Pons (tissue), 1 donor: ENCODE results near the gene CD40.
"Not testable (repeated sequence)": the region's sequence is repeated elsewhere in the genome, so short reads cannot be mapped to it uniquely, and the experiment has no call there.

ENCODE experiments used
- DNase-seq: peaks from one replicate; pipeline ENCODE4 v3.0.0-alpha.2; 2016; ENCODE audit warnings: low spot score

CD40 gene

DNA sequence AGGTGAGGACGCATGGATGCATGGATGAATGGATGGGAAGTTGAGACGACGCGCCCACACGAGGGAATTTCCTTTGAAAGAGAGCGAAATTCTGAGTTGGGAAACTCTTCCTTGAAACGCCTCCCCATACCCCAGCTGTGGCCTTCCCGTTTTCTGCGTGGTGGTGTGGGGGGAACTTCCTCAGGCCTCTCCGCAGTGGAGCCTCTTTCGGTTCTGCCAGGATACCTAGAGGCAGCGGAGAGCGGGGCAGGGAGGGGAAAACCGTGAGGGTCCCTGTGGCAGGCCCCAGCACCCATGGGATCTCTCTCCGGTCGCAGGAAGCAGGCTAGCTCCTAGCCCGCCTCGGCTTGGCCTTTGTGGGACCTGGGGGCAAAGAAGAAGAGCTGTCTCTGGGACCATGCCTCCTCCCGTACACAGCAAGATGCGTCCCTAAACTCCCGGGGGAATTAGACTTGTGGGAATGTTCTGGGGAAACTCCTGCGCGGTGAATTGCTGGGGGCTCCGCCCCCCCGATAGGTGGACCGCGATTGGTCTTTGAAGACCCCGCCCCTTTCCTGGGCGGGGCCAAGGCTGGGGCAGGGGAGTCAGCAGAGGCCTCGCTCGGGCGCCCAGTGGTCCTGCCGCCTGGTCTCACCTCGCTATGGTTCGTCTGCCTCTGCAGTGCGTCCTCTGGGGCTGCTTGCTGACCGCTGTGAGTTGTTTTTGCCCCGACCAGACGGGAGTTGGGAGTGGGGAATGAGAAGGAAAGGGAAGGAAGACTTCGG is at the start of gene CD40:
CD40 (plus strand) TSS at position 611 of the 764 bp plus-strand sequence; CDS start at position 641, 30 bp downstream.
- DNase-seq, result peak; percentile 73

DNA sequence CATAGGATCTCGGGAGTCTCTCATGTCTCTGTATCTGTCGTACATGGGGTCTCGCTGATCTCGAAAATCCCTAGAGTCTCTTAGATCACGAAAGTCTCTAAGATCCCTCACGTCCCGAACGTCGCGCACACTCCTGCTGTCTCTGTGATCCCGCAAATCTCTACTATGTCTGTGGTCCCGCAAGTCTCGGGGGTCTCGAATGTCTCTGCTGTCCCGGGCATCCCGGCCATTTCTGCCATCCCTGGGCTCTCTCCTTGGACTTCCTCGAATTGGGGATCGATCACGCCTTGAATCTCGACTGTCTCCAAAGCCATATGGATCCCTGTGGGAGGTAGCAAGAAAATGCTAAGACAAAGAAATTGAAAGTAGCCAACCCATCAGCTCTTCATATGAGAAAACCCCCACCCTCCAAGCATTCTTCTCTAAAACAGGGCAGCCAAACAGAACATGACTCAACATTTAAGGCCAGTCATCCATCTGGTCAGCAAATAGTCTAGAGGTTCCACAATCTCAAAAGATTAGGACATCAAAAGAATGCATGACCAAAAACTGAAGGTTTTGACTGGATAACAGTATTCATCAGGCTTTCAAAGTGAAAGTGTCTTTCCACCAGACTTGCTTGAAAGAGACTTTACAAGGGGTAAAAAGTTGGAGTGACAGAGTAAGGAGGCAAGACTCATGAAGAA is 47.8 kb upstream of the CD40 start:
- no peak for DNase-seq

DNA sequence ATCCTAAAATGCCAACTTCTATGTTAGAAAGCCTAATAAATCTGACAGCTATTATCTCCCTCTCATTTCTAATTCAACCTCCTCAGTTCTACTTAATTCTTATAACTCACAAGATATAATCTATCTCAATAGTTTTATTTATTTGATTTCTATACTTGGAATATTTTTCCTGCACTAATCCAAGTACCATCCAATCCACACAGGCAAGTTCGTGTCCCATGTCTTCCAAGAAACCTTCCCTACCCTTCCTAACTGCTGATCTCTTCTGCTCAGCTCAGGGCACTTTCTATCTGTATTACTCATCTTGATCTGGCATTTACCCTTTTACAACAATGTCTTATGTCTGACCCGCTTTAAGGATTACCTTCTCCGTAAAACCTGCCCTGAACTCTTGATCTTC is 46.5 kb upstream of the CD40 start:
- no peak for DNase-seq

DNA sequence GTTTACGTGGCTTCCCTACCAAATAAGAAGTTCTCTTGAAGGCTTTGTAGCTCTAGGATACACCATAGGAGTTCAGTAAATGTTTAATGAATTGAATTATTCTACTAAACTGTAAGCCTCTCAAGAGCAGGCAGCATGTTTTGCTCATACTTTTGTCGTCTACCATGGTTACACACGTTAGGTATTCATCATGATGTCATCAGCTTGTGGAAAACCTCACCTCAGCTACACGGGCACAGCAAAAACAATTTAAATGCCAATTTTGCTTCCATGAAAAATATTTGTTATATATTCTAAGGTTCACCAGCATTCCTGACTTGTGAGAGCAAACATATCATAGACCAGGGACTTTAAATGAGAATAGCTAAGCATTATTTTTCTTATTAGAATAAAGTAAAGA is 45.1 kb upstream of the CD40 start:
- DNase-seq, result no peak

DNA sequence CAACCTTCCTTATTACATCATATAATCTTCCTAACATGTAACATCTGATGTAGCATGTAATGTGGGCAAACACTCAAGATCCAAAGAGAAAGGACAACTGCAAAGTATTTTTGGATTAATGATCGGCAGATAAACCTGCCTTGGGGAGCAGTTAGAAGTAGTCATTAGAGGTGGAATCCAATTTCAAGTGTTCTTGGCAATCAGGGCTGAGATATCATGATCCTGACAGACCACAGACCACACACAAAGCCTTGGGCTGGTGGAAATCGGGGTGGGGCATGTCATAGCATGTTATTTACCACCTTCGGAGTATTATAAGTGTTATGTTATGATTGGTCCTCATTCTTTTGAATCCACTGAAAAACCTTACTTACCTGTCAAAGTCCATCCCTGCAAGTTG is 44.7 kb upstream of the CD40 start:
- no peak for DNase-seq

DNA sequence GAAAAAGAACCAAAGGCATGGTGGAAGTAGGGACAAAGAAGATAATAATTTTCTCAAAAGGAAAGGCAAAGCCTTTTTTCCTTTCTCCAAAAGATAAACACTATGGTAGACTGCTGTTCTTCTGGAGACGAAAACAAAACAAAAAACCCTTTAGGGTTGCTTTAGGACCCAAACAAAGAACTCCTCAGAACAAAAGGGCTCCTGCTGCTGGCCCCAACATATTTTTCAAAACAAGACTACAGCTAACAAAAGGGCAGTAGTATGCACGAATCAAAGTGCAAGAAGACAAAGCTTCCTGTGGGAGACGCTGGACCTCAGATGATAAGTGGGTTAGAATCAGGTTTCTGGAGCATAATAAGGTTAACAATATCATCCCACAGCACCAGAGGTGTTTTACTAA is 44.1 kb upstream of the CD40 start:
- peak; percentile 70 for DNase-seq

DNA sequence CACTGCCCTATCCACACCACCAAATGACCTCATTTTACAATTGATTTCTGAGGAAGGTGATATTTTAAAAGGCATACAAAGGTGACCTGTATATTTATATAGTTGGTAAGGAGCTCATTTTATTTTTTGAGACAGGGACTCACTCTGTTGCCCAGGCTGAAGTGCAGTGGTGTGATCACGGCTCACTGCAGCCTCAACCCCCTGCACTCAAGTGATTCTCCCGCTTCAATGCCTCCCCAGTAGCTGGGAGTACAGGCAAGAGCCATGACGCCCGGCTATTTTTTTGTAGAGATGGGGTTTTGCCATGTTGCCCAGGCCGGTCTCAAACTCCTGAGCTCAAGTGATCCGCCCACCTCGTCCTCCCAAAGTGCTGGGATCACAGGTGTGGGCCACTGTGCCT is 41.3 kb upstream of the CD40 start:
- DNase-seq, result no peak

DNA sequence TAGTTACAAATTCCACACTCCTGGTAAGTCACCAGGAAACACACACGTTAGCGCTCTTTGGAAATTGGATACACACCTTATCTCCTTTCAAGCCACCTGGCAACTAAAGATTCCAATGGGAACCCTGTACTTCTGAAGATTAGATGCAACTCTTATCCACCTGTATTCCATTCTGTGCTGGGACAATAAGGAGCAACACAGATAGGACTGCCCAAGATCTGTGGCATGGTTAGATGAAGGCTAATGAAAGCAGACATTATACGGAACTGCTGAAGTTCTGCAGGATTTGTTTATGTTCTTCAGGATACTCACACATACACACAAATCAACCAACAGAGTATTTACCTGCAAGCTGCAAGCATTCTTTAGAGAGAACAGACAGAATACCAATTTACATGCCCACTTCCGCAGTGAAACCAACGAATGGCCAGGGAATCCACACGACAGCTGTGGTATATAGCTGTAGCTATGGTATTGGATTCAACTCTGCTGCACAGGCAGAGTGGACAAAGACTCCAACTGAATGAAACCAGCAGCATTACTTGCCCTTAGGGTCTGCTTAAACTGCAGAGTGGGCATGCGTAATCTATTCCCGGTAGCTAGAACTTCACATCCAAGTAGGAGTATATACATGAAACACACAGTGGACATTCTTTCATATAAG is 40.3 kb upstream of the CD40 start:
- DNase-seq, result no peak

DNA sequence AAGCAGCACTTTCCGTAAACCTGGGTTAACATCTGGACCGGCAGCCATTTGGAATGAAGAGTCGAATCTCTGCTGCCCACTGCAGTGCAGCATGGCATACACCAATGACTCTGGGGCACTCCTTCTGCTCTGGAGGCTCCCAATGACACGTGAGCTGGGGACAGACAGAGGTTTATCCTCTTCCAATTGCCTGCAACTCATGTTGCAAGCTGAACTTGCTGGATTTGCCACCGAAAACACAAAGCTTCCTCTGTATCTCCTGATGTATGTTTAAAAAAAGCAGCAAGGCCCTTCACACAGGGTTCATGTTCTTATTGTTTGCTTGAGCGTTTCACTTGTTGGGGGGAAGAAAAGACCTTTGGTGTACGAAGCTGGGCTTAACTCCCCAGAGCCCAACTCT is 39.2 kb upstream of the CD40 start:
- peak; percentile 73 for DNase-seq

DNA sequence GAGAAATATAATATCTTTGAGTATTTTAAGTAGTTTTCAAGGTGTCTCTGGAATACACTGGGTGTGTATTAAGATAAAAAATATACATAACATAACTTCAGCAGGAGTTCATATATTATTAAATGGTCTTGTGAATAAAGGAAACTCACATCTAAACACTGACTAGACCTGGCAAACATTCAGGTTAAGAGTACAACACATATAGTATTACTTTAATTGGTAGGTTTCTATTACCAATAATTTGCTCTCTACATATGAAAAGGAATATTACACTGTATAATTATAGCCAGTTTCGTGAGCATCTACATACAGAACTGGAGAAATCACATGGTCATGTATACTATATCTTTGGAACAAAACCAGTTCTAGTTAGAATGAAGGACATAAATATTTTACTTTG is 37.0 kb upstream of the CD40 start:
- DNase-seq, result no peak

DNA sequence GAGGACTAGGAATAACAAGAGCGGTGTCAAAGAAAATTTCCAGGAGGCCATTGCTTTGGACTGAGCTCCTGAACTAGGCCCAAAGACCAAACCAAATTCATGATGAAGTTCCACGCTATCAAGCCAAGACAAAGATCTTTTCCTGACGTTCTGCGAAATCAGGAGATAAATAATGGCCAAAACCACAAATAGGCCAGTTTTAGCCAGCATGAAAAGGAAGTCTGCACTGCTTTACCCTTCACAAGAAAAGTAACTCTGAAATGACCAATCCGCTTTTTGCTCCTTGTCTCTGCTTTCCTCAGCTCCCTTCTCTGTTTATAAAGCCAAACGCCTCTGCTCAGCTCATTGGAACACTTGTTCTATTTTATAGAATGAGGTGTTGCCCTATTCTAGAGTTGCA is 35.0 kb upstream of the CD40 start:
- peak; percentile 58 for DNase-seq

DNA sequence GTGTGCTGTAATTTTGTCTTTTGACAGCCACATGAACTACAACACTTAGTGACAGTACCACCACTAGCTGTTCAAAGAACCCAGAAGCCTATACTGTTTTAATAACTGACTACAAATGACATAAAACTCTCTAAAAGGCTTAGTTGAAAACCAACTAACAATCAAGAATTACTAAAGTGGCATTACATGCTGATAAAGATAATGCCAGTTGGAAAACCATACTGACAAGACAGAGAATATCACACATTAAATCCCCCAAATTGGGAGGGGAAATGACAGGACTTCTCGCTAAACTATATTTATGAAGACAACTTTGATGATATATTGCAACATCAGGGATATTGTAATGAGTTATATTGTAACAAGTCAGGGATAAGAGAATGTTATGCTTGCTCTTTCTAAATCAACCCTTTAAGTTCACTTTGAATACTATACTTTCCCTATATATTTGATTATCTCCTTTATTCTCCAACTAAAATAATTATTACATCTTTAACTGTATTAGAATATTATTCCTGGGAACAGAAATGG is 34.5 kb upstream of the CD40 start:
- DNase-seq, result no peak

DNA sequence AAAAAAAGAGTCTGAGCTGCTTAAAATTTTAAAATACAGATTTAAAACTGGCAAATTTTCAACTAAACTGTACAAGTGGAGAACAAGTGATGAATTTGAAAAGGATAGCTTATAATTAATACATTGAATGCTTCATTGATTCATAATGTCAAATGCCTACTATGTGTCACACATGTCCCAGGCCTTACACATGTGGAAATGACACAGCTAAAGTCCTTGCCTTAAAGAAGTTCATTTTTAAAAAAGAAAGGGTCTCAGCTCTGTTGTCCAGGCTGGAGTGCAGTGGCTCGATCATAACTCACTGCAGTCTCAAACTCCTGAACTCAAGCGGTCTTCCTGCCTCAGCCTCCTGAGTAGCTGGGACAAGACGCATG is 33.3 kb upstream of the CD40 start:
- no peak for DNase-seq

DNA sequence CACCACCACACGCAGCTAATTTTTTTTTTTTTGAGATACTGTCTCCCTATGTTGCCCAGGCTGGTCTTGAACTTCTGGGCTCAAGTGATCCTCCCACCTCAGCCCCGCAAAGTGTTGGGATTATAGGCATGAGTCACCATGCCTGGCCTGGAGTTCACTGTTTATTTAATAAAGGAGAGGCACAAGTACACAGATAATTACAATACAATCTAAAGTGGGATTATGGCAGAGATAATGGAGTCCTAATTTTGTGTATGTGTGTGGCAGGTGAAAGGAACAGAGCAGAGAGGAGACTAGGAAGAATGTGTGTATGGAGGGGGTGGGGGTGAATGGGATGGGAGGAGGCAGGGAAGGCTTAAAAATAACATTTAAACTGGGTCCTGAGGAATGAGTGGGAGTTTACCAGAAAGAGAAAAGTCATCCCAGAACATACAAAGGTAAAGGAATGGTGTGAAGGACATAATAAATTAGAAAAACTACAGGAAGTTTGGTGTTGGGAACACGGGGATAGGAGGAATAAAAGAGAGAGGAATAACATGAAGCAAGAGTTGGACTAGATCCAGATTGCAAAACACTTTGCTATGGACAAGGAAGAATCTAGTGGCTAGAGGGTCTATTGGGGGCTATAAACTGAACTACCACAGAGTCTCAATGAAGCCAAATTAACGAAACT is 32.8 kb upstream of the CD40 start:
- DNase-seq, result no peak

DNA sequence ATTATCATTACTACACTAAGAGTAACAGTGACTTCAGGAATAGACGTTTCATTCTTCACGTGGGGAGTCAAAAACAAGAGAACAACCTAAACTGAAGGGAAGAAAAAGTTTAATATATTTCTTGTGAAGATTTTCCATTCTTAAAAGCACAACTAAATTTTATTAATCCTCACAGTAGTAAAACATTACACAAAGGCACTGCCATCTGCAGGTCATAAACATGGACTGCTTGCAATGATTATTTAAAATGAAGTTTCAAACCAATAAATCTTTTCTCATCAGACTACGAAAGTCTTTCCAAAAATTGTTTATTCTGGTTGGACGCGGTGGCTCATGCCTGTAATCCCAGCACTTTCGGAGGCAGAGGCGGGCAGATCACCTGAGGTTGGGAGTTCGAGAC is 31.0 kb upstream of the CD40 start:
- peak; percentile 50 for DNase-seq

DNA sequence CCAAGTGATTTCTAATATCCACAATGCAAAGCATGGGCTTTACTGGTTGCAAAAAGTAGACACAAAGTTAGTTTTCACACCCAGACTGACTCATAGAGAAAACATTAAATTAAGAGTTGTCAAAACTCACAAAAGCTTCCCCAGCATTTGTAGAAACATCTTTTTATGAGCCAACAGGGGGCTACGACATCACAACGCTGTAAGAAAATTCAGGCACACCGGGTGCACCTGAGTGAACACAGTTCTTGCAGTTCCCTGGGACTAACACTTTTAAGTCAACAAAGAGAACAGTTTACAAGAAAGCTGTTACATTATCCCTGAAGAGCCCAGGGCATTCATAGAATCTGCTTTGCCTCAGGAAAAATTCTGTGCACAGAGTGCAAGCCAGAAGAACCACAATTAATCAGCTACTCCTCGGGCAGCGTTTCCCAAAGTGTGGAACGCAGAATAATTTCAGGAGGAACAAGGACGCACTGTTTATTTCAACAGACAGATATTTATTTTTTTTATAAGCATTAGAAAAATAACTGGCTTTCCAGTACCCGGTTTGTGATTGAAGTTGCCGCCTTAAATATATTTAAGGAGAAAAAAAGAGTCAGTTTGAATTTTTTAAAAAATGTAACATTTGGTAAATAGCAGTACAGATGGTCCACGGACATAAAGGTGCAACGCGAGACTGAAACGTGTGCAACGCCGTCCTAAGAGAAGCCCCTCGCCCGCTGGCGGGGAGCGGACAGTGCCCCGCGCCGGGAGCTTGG is 29.5 kb upstream of the CD40 start:
- peak; percentile 43 for DNase-seq

DNA sequence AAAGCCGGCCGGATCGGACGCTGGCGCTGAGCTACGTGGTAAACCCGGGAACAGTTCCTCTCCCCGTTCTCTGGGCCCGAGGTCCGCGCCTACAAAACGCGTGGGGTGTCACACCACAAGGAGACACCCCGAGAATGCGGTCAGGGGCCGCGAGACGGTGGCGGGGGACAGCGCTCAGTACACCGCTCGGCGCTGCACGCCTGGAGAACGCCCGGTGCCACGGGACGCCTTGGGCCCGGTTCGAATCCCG is 29.0 kb upstream of the CD40 start:
- DNase-seq, result no peak

DNA sequence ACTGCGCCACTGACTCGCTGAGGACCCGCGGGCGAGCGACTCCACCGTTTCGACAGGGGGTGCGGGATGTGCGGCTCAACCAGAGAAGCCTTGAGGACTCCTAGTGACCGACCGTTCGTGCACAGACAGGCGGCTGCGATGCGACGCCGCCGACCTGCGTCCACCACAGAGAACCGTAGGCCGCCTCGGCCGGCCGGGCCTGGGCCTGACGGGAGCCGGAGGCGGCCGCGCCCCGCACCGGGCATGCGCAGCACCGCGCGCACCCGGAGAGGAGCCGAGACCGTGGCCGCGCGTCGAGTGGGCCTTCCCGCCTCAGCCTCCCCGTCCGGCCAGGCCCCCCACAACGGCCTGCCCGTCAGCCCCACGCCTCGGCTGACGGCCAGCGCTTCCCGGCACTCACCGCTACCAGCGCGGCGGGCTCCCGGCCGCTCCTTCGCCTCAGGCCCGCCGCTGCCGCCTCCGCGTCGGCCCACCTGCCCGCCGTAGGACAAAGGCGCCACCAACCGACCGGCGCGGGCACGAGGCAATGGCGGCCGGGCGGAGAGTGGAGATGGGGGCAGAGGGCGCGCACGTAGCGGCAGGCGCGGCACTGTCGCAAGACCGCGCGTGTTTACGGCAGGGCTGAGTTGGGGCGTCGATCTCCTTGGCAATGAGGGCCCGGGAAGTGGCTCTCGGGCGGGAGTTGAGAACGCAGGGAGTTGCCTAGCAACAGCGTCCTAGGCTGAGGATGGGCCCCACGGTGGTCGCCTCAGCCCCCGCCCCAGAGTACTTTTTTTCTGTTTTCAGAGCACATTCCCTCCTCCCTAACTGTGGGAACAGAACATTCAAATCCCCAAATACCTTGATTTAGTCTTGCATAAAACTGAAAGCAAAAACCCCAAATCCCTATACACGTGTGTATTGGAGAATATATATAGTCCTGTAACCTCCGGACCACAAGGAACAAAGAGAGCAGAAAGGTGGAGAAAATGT is 28.4 kb upstream of the CD40 start, which contains the start of gene NCOA5:
NCOA5 (minus strand) TSS at position 546 of the 972 bp plus-strand sequence. CDS start 10,538 bp downstream, outside the sequence.
- peak; percentile 95 for DNase-seq

DNA sequence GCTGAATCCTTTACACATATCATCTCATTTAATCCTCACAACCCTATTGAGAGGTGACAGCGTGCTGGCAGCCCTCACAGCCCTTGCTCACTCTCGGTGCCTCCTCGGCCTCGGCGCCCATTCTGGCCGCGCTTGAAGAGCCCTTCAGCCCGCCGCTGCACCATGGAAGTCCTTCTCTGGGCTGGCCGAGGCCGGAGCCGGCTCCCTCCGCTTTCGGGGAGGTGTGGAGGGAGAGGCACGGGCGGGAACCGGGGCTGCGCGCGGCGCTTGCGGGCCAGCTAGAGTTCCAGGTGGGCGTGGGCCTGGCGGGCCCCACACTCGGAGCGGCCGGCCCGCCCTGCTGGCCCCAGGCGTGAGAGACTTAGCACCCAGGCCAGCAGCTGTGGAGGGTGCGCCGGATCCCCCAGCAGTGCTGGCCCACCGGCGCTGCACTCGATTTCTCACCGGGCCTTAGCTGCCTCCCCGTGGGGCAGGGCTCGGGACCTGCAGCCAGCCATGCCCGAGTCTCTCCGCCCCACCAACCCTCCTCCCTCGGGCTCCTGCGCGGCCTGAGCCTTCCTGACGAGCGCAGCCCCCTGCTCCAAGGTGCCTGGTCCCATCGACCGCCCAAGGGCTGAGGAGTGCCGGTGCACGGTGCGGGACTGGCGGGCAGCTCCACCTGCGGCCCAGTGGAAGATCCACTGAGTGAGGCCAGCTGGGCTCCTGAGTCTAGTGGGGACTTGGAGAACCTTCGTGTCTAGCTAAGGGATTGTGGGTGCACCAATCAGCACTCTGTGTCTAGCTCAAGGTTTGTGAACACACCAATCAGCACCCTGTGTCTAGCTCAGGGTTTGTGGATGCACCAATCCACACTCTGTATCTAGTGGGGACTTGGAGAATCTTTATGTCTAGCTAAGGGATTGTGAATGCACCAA is 26.2 kb upstream of the CD40 start:
- not testable (repeated sequence) for DNase-seq

DNA sequence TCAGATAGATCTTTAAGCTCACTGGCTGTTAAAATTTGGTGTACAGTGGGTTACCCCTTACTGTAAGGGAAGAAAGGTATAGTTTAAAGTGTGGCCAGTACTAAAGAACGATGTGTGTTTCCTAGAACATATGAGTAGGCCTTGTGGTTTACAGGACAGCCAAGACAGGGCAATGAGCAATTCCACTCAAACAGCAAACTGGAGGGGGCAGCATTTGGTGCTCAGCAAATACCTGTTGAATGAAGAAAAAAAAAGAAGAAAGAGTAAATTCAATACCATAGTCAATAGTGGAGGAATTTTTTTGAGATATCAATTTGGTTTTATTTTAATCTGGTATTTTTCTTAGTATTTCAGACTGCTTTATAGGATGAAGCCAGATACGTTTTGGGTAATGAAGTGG is 24.6 kb upstream of the CD40 start:
- DNase-seq, result no peak
